Measurements from ENCODE around the gene MED13.

DNA sequence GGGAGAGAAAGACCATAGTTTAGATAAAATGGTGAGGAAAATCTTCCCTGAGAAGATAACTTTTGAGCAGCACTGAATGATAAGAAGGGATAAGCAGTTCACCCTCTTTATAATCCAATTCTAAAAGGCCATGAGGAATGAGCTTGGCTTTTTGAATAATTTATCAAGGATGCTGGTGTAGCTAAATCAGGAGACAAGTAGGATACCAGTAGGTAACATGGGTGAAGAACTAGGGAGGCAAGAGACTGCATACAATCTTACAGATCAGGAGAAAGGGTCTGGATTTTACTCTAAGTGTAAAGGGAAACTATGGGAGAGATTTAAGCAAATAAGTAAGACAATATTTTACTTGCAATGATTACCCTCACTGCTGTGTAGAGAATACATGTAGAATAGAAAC, 60.7 kb downstream of the MED13 start:
- TF ChIP-seq POLR2AphosphoS5 (IDR thresholded peaks at IDR 0.05; ENCODE audit: borderline replicate concordance, low read depth, low read length) (no peak), EZH2 (IDR thresholded peaks at IDR 0.05) (no peak)
